Measurements from ENCODE around the gene SESTD1.
"Not testable (repeated sequence)": the region's sequence is repeated elsewhere in the genome, so short reads cannot be mapped to it uniquely, and the experiment has no call there.

The SESTD1 gene

DNA sequence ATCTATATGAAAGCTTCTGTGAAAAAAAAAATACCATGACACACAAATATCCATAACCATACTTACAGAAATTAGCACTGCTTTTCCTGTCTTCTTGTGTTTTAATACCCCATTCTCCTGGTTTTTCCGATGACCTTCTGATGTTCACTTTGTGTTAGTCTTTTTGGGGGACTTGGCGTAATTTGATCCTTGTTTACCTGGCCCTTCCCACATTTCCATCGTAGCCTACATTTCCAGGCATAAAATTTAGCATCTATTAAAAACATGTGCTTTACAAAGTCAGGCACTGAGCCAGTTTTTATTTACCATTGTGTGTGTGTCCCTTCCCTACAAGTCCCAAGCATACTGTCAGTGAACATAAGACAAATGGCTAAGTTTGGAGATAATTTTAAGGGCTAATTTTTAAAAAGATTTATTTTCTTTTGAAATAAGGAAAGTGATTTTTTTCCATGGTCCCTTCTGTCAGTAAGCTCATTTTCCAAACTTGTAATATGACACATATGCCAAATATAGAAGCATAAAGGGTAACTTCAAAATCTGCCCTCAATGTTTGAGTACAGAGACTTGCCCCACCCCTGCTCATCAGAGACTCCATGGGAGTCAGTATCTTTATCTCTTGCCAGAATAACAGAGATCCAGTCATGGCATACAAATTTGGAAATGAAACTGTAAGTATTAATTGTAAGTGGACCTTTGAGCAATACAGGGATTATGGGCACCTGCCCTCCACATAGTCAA, 27.3 kb downstream of the SESTD1 start:
- DNase-seq (ENCODE audit: low read depth in 2 of 2): no peak

DNA sequence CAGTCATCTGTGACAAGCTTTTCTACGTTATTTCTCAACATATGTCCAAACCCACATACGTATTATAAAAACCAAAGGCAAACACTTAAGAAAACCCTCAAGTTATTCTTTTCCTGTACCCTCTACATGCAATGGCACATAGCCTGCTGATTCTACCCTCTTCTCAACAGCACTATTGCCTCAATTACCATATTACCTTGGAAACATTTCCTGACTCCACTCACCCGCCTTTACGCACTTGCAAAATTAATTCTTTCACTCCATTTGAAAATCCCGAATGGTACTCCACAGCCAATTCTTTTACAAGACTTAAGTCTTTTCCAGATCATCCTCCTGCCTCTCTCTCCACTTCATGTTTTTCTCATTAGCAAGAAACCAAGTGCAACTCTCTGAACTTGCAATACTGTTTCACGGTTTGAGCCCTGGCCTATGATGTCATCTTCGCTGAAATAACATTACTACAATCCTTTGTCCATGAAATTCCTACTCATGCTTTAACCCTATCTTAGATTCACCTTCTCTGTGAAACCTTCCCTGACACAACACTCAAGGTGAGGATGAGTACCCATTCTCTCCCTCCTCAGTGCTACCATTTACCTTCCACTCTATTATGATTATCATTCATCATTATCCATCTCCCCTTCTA, 29.0 kb downstream of the SESTD1 start:
- DNase-seq (ENCODE audit: low read depth in 2 of 2): peak; percentile 28 to 33

GRCh38 chr2:179234658-179235240, 29.9 kb downstream of the SESTD1 start:
- no peak for DNase-seq (ENCODE audit: low read depth in 2 of 2)

GRCh38 chr2:179233626-179234430, 30.8 kb downstream of the SESTD1 start:
- no peak for DNase-seq (ENCODE audit: low read depth in 2 of 2)

- no peak for DNase-seq (ENCODE audit: low read depth in 2 of 2)
These were observed 31.5 kb downstream of the SESTD1 start for GRCh38 chr2:179233083-179233490.

DNA sequence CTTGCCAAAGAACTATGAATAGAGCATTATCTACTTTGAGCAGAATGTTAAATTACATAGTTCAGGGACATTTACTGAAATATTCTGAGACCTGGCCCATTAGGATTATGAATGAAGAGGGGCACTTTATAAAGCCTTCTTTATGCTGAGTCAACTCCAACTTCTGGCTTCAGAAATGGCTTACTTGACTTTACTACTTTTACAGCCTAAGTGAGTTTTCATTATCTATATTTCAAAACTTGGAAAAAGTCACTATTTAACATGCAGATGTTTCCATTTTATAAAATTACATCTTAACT, 37.7 kb downstream of the SESTD1 start:
- no peak for DNase-seq (ENCODE audit: low read depth in 2 of 2)

- DNase-seq (ENCODE audit: low read depth in 2 of 2): no peak
These were observed 38.2 kb downstream of the SESTD1 start for GRCh38 chr2:179226203-179226960.

GRCh38 chr2:179224361-179224760, 40.3 kb downstream of the SESTD1 start:
- no peak for DNase-seq (ENCODE audit: low read depth in 2 of 2)

DNA sequence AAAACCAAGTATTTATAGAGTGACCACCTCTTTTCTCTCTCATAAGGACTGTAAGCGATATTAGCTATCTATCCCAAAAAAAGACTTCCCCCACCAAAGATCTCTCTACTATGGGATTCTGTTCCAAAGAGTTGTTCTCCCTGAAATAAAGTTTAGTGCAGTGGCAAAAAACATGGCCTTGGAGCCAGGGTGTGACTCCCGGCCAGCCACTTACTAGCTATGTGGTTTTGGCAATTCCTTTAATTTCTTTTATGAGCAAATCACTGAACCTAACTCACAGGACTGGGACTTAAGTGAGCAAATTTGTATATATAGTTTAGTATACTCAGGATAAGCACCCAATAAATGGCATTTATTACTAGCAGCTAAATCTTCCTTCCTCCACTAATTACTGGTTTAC, 42.6 kb downstream of the SESTD1 start:
- no peak for DNase-seq (ENCODE audit: low read depth in 2 of 2)

GRCh38 chr2:179218848-179219594, 45.6 kb downstream of the SESTD1 start:
- peak; percentile 42 to 47 for DNase-seq (ENCODE audit: low read depth in 2 of 2)

DNA sequence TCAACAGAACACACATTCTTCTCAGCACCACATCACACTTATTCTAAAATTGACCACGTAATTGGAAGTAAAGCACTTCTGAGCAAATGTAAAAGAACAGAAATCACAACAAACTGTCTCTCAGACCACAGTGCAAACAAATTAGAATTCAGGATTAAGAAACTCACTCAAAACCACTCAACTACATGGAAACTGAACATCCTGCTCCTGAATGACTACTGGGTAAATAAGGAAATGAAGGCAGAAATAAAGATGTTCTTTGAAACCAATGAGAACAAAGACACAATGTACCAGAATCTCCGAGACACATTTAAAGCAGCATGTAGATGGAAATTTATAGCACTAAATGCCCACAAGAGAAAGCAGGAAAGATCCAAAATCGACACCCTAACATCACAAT, 50.0 kb downstream of the SESTD1 start:
- DNase-seq (ENCODE audit: low read depth in 2 of 2): not testable (repeated sequence)

DNA sequence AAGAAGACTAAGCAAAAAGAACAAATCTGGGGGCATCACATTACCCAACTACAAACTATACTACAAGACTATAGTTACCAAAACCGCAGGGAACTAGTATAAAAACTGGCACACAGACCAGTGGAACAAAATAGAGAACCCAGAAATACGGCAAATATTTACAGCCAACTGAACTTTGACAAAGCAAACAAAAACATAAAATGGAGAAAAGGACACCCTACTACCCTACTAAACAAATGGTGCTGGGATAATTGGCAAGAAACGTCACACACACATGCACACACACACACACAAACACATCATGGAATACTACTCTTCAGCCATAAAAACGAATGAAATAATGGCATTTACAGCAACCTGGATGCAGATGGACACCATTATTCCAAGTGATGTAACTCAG, 53.3 kb downstream of the SESTD1 start:
- no peak for DNase-seq (ENCODE audit: low read depth in 2 of 2)

GRCh38 chr2:179208277-179208676, 56.4 kb downstream of the SESTD1 start:
- DNase-seq (ENCODE audit: low read depth in 2 of 2): not testable (repeated sequence)

- no peak for DNase-seq (ENCODE audit: low read depth in 2 of 2)
These were observed 57.6 kb downstream of the SESTD1 start for GRCh38 chr2:179207047-179207446.

GRCh38 chr2:179201869-179202268, 62.8 kb downstream of the SESTD1 start:
- no peak for DNase-seq (ENCODE audit: low read depth in 2 of 2)

DNA sequence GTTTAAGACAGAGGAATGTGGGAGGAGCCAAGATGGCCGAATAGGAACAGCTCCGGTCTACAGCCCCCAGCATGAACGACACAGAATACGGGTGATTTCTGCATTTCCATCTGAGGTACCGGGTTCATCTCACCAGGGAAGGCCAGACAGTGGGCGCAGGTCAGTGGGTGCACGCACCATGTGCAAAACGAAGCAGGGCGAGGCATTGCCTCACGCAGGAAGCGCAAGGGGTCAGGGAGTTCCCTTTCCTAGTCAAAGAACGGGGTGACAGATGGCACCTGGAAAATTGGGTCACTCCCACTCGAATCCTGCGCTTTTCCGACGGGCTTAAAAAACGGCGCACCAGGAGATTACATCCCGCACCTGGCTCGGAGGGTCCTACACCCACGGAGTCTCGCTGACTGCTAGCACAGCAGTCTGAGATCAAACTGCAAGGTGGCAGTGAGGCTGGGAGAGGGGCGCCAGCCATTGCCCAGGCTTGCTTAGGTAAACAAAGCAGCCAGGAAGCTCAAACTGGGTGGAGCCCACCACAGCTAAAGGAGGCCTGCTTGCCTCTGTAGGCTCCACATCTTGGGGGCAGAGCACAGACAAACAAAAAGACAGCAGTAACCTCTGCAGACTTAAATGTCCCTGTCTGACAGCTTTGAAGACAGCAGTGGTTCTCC, 68.6 kb downstream of the SESTD1 start:
- DNase-seq (ENCODE audit: low read depth in 2 of 2): not testable (repeated sequence)

DNA sequence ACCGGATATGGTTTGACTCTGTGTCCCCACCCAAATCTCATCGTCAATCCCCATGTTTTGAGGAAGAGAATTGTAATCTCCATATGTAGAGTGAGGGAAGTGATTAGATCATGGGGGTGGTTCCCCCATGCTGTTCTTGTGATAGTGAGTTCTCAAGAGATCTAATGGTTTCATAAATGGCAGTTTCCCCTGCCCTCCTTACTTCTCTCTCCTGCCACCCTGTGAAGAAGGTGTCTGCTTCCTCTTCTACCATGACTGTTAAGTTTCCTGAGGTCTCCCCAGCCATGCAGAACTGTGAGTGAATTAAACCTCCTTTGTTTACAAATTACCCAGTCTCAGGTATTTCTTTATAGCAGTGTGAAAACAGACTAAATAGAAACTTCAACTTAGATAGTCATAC, 69.5 kb downstream of the SESTD1 start:
- DNase-seq (ENCODE audit: low read depth in 2 of 2): no peak

DNA sequence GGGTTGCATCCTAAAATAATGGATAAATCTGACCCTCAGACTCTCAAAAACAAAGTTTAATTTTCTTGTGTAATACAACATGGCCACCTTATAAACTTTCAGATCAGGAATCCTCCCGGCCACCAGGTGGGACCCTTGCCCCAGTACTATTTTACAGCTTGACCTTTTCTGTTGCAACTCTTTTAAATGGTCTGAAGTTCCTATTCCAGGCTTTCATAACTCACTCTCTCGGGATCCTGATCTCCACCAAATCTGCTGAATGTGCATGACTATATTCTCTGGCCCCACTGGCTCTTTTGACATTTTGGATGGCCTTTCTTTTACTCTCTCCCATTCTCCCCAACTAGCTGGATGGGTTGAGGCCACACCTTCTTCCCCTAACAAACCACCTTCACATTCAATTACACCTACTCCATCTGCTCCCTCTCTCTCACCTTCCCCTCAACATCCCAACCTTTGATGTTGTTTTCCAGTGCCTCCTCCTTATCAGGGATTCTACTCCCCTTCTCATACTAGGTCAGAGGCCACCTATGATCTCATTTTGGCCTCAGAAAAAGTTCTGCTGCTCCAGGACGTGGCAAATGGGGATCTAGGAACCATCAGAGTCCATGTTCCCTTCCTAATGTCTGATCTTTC, 70.8 kb downstream of the SESTD1 start:
- DNase-seq (ENCODE audit: low read depth in 2 of 2): no peak

- no peak for DNase-seq (ENCODE audit: low read depth in 2 of 2)
These were observed 73.5 kb downstream of the SESTD1 start for GRCh38 chr2:179191110-179191509.

- DNase-seq (ENCODE audit: low read depth in 2 of 2): no peak
These were observed 78.5 kb downstream of the SESTD1 start for GRCh38 chr2:179186126-179186525.
